PC-9 (cell line): Measurements from ENCODE around the gene RER1. TPM values are rescaled to one million over a fixed set of nuclear protein-coding genes. Genes with fewer than 3 reads are reported as not detected.

Experiments
- BruUV-seq: library from RNA; stranded (reverse); fragments of 400-500 nt; replicated peaks from 2 replicates; lab custom pipeline; 2021; lab: Mats Ljungman, UMichigan
- CTCF ChIA-PET: fragments of 300-600 bp; sonication (Branson Sonifier 250); formaldehyde crosslinking; loops from one replicate; lab custom pipeline; 2022; ENCODE audit warnings: antibody characterized with exemption; lab: Charles Lee
- POLR2A ChIA-PET: fragments of 300-600 bp; sonication (Branson Sonifier 250); formaldehyde crosslinking; loops from one replicate; lab custom pipeline; 2022; ENCODE audit warnings: antibody characterized with exemption; ENCODE audit not compliant: unreplicated experiment; lab: Charles Lee
- DNase-seq, 2 experiments: peaks; one replicate each; pipeline versions ENCODE4 v3.0.0 to v3.0.0-alpha.2; 2015 to 2022; ENCODE audit warnings: mixed read lengths in 1 of 2
- H2AFZ ChIP-seq: fragments of 200-600 bp; sonication (generic); 2 replicates; pipeline ENCODE4 v1.8.1; 2017; ENCODE audit warnings: antibody characterized with exemption
- H3F3A ChIP-seq: fragments of 200-600 bp; sonication (generic); 2 replicates; pipeline ENCODE4 v1.8.1; 2017; ENCODE audit warnings: antibody characterized with exemption, mild to moderate bottlenecking, low read depth; ENCODE audit not compliant: insufficient read depth
- H3K27ac ChIP-seq: fragments of 200-600 bp; sonication (generic); 2 replicates; pipeline ENCODE4 v1.6.1; 2016; ENCODE audit warnings: mixed run types
- H3K27me3 ChIP-seq: fragments of 200-600 bp; sonication (generic); 2 replicates; pipeline ENCODE4 v1.6.1; 2016; ENCODE audit warnings: low read depth, mixed run types; ENCODE audit not compliant: insufficient read depth
- H3K36me3 ChIP-seq: fragments of 200-600 bp; sonication (generic); 2 replicates; pipeline ENCODE4 v1.6.1; 2016; ENCODE audit warnings: low read depth, mixed run types
- H3K4me1 ChIP-seq: fragments of 200-600 bp; sonication (generic); replicated peaks from 2 replicates; pipeline ENCODE4 v1.6.1; 2016; ENCODE audit warnings: mixed run types; ENCODE audit not compliant: insufficient read depth
- H3K4me2 ChIP-seq: fragments of 200-600 bp; sonication (generic); 2 replicates; pipeline ENCODE4 v1.6.1; 2017; ENCODE audit warnings: mixed run types
- H3K4me3 ChIP-seq: fragments of 200-600 bp; sonication (generic); 2 replicates; pipeline ENCODE4 v1.6.1; 2016; ENCODE audit warnings: mixed run types
- H3K79me2 ChIP-seq: fragments of 200-600 bp; sonication (generic); 2 replicates; pipeline ENCODE4 v1.6.1; 2017; ENCODE audit warnings: low read depth, mixed run types
- H3K9me2 ChIP-seq: fragments of 200-600 bp; sonication (generic); 2 replicates; pipeline ENCODE4 v1.8.1; 2017; ENCODE audit warnings: mild to moderate bottlenecking; ENCODE audit not compliant: insufficient read depth
- H3K9me3 ChIP-seq: fragments of 200-600 bp; sonication (generic); 2 replicates; pipeline ENCODE4 v1.8.1; 2016; ENCODE audit warnings: low read depth; ENCODE audit not compliant: insufficient read depth
- H4K20me1 ChIP-seq: fragments of 200-600 bp; sonication (generic); 2 replicates; pipeline ENCODE4 v1.8.1; 2017; ENCODE audit not compliant: insufficient read depth
- CTCF ChIP-seq: fragments of 200-600 bp; sonication (generic); conservative IDR thresholded peaks from 2 replicates; pipeline ENCODE4 v1.6.1; 2017; ENCODE audit warnings: mixed run types, antibody characterized with exemption, mild to moderate bottlenecking, moderate library complexity
- EZH2 ChIP-seq: fragments of 200-600 bp; sonication (generic); IDR thresholded peaks from 2 replicates; pipeline ENCODE4 v1.8.0; 2017; ENCODE audit warnings: antibody characterized with exemption, low read depth
- intact Hi-C: fragments of 100-400 bp; cut with micrococcal nuclease; formaldehyde crosslinking; loops from one replicate; pipeline ENCODE4 v1.10.0; 2022; ENCODE audit not compliant: unreplicated experiment
- total RNA-seq: library from RNA; stranded (reverse); gene quantifications from 2 replicates; pipeline ENCODE4 v1.2.3, GENCODE V29; 2021

The RER1 gene
- total RNA-seq, 1 experiment from 2014 or later, result 131 TPM

- Histone ChIP-seq H2AFZ (peak overlapping the region; percentile 61; the same call in 1 of the 2 replicates), H3K36me3 (no peaks in the 10 kb centered on the region), H3K9me2 (no peaks in the 10 kb centered on the region), H3K79me2 (peaks cover 30% of the 10 kb centered on the region), H3F3A (peaks cover 25% of the 10 kb centered on the region; the same call in 1 of the 2 replicates), H3K4me2 (peak overlapping the region; percentile 99), H3K4me3 (peak overlapping the region; percentile 97), H4K20me1 (no peaks in the 10 kb centered on the region), H3K9me3 (no peaks in the 10 kb centered on the region), H3K27me3 (no peaks in the 10 kb centered on the region; the same call in 1 of the 2 replicates), H3K27ac (no peak overlapping the region), H3K4me1 (peaks cover 25% of the 10 kb centered on the region)
- DNase-seq, result peak; percentile 44 to 70
- ChIA-PET POLR2A (no interaction called here), CTCF (interaction anchor here (0.7 kb wide), 2 partner anchors 121 to 1008 kb away, joined by 8 to 14 read pairs; no protein-coding TSS in a partner anchor)
- intact Hi-C loops, result loop anchor here (1.0 to 10.0 kb wide), 6 partner anchors 113 to 1008 kb away; partner anchors contain the start of genes PANK4 and PRXL2B
- TF ChIP-seq CTCF, result peak; percentile 95
- no peak for TF ChIP-seq EZH2
- no TSS peak for BruUV-seq
These were observed 22.8 kb downstream of the RER1 start for GRCh38 chr1:2414297-2414958.

GRCh38 chr1:2415337-2415736 lies 23.7 kb downstream of the RER1 start:
- TF ChIP-seq EZH2, result no peak
- no peak for TF ChIP-seq CTCF
- BruUV-seq, result no TSS peak
- intact Hi-C loops, result loop anchor here (10.0 kb wide), 1 partner anchor 229 kb away; no protein-coding TSS in a partner anchor
- H3K27me3 ChIP-seq, result peaks cover under 1% of the 10 kb centered on the region; the same call in 1 of the 2 replicates
- no peak overlapping the region for H3K4me3 ChIP-seq
- ChIA-PET POLR2A (no interaction called here), CTCF (interaction anchor here (0.7 to 1.0 kb wide), 3 partner anchors 114 to 1007 kb away, joined by 3 to 14 read pairs (median 8); partner anchors contain the start of gene HES5)
- H3K4me1 ChIP-seq, result peaks cover 25% of the 10 kb centered on the region
- DNase-seq, result no peak
- H3K9me3 ChIP-seq, result no peaks in the 10 kb centered on the region
- no peaks in the 10 kb centered on the region for H3K36me3 ChIP-seq
- no peak overlapping the region for H2AFZ ChIP-seq
- no peak overlapping the region for H3K27ac ChIP-seq
- no peaks in the 10 kb centered on the region for H4K20me1 ChIP-seq
- no peak overlapping the region for H3K4me2 ChIP-seq
- H3K9me2 ChIP-seq, result no peaks in the 10 kb centered on the region
- H3F3A ChIP-seq, result peaks cover 25% of the 10 kb centered on the region; the same call in 1 of the 2 replicates
- peaks cover 30% of the 10 kb centered on the region for H3K79me2 ChIP-seq

- intact Hi-C loops, result loop anchor here (10.0 kb wide), 1 partner anchor 229 kb away; no protein-coding TSS in a partner anchor
- BruUV-seq, result no TSS peak
- no peaks in the 10 kb centered on the region for H4K20me1 ChIP-seq
- no peak for DNase-seq
- H3K36me3 ChIP-seq, result no peaks in the 10 kb centered on the region
- H3K9me3 ChIP-seq, result no peaks in the 10 kb centered on the region
- no peak overlapping the region for H2AFZ ChIP-seq
- no peak overlapping the region for H3K4me3 ChIP-seq
- CTCF ChIA-PET, result interaction anchor here (0.6 to 1.0 kb wide), 2 partner anchors 114 to 162 kb away, joined by 3 read pairs; partner anchors contain the start of gene HES5
- peaks cover 25% of the 10 kb centered on the region for H3K79me2 ChIP-seq
- POLR2A ChIA-PET, result no interaction called here
- H3K4me2 ChIP-seq, result peak overlapping the region; percentile 69
- H3K9me2 ChIP-seq, result no peaks in the 10 kb centered on the region
- H3F3A ChIP-seq, result peaks cover 21% of the 10 kb centered on the region; the same call in 1 of the 2 replicates
- peaks cover 5% of the 10 kb centered on the region; the same call in 1 of the 2 replicates for H3K27me3 ChIP-seq
- no peak overlapping the region for H3K27ac ChIP-seq
- TF ChIP-seq CTCF, result no peak
- no peak for TF ChIP-seq EZH2
- H3K4me1 ChIP-seq, result peaks cover 25% of the 10 kb centered on the region
These were observed 24.2 kb downstream of the RER1 start for GRCh38 chr1:2415801-2416208.
